H1 (cell line): ENCODE data around the gene SORCS3. TPM values are rescaled to one million over a fixed set of nuclear protein-coding genes. Genes with fewer than 3 reads are reported as not detected.

Experiments used
- EP300 ChIP-seq, 2 experiments: IDR thresholded peaks; 1 replicate in 1 of 2; 2 replicates in 1 of 2; pipeline ENCODE4 v1.6.1; 2011 to 2012; ENCODE audit warnings: low read depth in 2 of 2, low read length in 2 of 2, mild to moderate bottlenecking in 2 of 2, borderline replicate concordance in 1 of 2, inconsistent platforms in 1 of 2, moderate library complexity in 1 of 2
- EZH2 ChIP-seq: fragments of 200-600 bp; sonication (generic); IDR thresholded peaks from 2 replicates; pipeline ENCODE4 v1.7.1; 2012; ENCODE audit warnings: low read depth, mild to moderate bottlenecking, moderate library complexity, low read length, inconsistent platforms; ENCODE audit not compliant: severe bottlenecking
- HDAC6 ChIP-seq: IDR thresholded peaks from one replicate; pipeline ENCODE4 v1.7.1; 2012; ENCODE audit warnings: low read depth, mild to moderate bottlenecking, inconsistent platforms, low read length, moderate library complexity
- TCF12 ChIP-seq: IDR thresholded peaks from 2 replicates; pipeline ENCODE4 v1.6.1; 2011; ENCODE audit warnings: low read depth, mild to moderate bottlenecking, low read length
- polyA plus RNA-seq, 7 experiments: library from polyadenylated mRNA; depleted of rRNA in 3 of 7; stranded (reverse) in 5 of 7; unstranded in 2 of 7; fragments of >200 nt in 5 of 7; fragments of 200-250 nt in 2 of 7; gene quantifications; 1 replicate in 5 of 7; 2 replicates in 1 of 7; 4 replicates in 1 of 7; pipeline versions ENCODE4 v1.2.1 to v1.2.3, GENCODE V29; 2011 to 2013; ENCODE audit warnings: missing spikeins in 2 of 7, mixed read lengths in 2 of 7
- total RNA-seq: library from RNA; stranded (reverse); fragmentation: NEBNext Ultra II Directional; extraction: Animal tissue kit (Norgen Biotek cat#: 25700); gene quantifications from 2 replicates; pipeline ENCODE4 v1.2.1, GENCODE V29; 2021
- TF ChIP-seq, protein P1 (sequence below): fragments of 300-600 bp; sonication (generic); IDR thresholded peaks from 2 replicates; pipeline ENCODE4 v1.7.1; 2012; ENCODE audit warnings: low read length, moderate library complexity, mild to moderate bottlenecking, inconsistent platforms; ENCODE audit not compliant: insufficient replicate concordance
- TF ChIP-seq, protein P2 (sequence below), 3 experiments: IDR thresholded peaks; 1 replicate in 2 of 3; 2 replicates in 1 of 3; pipeline versions ENCODE4 v1.5.1 to v1.6.1; 2011; ENCODE audit warnings: low read length in 3 of 3, mild to moderate bottlenecking in 3 of 3, inconsistent platforms in 2 of 3, low read depth in 1 of 3, moderate library complexity in 1 of 3; ENCODE audit not compliant: insufficient read depth in 1 of 3; ENCODE audit errors: control extremely low read depth in 1 of 3

The SORCS3 gene
- total and polyA plus RNA-seq, 2 of the 8 experiments (the other 6 are each of a cell fraction or from before 2014, with no cell fraction given), result 0.26 to 0.88 TPM

DNA sequence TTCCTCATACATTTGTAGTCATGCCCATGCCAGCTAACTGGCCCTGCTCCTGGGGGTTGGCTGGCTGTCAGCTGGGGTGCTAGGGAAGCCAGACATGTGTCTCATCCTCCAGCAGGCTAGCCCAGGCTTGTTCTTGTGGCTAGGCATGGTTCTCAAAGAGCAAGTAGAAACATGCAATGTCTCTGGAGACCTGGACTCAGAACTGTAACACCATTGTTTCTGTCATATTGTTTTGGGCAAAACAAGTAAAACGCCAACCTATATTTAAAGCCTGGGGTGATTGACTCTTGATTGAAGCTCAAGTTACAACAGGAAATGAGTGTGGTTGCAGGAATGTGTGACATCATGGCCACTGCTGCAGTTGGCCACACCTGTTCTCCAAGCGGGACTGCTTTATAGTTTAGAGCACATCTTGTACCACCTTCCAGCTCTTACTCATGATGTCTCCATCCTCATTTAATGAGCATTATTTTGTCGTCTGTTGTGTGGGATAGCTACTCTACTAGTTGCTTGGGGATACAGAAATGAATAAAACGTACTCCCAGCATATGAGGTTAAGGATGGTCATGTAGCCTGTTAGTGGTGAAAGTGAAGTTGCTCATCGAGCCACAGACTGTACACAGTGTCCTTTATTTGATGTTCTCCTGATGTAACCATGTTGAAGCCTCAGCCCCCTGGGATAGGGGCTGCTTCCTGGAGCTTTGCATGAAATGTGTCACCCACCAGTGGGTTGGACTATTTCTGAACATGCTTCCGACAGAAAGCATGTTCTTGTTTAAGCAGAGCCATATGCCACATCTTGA, 168.4 kb downstream of the SORCS3 start (continued):
- TF ChIP-seq, protein P1, sequence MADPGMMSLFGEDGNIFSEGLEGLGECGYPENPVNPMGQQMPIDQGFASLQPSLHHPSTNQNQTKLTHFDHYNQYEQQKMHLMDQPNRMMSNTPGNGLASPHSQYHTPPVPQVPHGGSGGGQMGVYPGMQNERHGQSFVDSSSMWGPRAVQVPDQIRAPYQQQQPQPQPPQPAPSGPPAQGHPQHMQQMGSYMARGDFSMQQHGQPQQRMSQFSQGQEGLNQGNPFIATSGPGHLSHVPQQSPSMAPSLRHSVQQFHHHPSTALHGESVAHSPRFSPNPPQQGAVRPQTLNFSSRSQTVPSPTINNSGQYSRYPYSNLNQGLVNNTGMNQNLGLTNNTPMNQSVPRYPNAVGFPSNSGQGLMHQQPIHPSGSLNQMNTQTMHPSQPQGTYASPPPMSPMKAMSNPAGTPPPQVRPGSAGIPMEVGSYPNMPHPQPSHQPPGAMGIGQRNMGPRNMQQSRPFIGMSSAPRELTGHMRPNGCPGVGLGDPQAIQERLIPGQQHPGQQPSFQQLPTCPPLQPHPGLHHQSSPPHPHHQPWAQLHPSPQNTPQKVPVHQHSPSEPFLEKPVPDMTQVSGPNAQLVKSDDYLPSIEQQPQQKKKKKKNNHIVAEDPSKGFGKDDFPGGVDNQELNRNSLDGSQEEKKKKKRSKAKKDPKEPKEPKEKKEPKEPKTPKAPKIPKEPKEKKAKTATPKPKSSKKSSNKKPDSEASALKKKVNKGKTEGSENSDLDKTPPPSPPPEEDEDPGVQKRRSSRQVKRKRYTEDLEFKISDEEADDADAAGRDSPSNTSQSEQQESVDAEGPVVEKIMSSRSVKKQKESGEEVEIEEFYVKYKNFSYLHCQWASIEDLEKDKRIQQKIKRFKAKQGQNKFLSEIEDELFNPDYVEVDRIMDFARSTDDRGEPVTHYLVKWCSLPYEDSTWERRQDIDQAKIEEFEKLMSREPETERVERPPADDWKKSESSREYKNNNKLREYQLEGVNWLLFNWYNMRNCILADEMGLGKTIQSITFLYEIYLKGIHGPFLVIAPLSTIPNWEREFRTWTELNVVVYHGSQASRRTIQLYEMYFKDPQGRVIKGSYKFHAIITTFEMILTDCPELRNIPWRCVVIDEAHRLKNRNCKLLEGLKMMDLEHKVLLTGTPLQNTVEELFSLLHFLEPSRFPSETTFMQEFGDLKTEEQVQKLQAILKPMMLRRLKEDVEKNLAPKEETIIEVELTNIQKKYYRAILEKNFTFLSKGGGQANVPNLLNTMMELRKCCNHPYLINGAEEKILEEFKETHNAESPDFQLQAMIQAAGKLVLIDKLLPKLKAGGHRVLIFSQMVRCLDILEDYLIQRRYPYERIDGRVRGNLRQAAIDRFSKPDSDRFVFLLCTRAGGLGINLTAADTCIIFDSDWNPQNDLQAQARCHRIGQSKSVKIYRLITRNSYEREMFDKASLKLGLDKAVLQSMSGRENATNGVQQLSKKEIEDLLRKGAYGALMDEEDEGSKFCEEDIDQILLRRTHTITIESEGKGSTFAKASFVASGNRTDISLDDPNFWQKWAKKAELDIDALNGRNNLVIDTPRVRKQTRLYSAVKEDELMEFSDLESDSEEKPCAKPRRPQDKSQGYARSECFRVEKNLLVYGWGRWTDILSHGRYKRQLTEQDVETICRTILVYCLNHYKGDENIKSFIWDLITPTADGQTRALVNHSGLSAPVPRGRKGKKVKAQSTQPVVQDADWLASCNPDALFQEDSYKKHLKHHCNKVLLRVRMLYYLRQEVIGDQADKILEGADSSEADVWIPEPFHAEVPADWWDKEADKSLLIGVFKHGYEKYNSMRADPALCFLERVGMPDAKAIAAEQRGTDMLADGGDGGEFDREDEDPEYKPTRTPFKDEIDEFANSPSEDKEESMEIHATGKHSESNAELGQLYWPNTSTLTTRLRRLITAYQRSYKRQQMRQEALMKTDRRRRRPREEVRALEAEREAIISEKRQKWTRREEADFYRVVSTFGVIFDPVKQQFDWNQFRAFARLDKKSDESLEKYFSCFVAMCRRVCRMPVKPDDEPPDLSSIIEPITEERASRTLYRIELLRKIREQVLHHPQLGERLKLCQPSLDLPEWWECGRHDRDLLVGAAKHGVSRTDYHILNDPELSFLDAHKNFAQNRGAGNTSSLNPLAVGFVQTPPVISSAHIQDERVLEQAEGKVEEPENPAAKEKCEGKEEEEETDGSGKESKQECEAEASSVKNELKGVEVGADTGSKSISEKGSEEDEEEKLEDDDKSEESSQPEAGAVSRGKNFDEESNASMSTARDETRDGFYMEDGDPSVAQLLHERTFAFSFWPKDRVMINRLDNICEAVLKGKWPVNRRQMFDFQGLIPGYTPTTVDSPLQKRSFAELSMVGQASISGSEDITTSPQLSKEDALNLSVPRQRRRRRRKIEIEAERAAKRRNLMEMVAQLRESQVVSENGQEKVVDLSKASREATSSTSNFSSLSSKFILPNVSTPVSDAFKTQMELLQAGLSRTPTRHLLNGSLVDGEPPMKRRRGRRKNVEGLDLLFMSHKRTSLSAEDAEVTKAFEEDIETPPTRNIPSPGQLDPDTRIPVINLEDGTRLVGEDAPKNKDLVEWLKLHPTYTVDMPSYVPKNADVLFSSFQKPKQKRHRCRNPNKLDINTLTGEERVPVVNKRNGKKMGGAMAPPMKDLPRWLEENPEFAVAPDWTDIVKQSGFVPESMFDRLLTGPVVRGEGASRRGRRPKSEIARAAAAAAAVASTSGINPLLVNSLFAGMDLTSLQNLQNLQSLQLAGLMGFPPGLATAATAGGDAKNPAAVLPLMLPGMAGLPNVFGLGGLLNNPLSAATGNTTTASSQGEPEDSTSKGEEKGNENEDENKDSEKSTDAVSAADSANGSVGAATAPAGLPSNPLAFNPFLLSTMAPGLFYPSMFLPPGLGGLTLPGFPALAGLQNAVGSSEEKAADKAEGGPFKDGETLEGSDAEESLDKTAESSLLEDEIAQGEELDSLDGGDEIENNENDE, result no peak
- TF ChIP-seq TCF12 (0 out of 2 replicates have a peak, but pooled peaks have one; percentile 49), EZH2 (no peak), HDAC6 (no peak), EP300 (IDR thresholded peaks at IDR 0.05; ENCODE audit: borderline replicate concordance in 1 of 2, low read depth in 2 of 2, low read length in 2 of 2) (no peak)
- TF ChIP-seq, protein P2, sequence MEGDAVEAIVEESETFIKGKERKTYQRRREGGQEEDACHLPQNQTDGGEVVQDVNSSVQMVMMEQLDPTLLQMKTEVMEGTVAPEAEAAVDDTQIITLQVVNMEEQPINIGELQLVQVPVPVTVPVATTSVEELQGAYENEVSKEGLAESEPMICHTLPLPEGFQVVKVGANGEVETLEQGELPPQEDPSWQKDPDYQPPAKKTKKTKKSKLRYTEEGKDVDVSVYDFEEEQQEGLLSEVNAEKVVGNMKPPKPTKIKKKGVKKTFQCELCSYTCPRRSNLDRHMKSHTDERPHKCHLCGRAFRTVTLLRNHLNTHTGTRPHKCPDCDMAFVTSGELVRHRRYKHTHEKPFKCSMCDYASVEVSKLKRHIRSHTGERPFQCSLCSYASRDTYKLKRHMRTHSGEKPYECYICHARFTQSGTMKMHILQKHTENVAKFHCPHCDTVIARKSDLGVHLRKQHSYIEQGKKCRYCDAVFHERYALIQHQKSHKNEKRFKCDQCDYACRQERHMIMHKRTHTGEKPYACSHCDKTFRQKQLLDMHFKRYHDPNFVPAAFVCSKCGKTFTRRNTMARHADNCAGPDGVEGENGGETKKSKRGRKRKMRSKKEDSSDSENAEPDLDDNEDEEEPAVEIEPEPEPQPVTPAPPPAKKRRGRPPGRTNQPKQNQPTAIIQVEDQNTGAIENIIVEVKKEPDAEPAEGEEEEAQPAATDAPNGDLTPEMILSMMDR (IDR thresholded peaks at IDR 0.05; ENCODE audit: control extremely low read depth in 1 of 3, insufficient read depth in 1 of 3, low read depth in 1 of 3, low read length in 3 of 3), result no peak
